Testis (tissue), 2 donors: ENCODE data around the gene SLC38A4.

Source experiments
- CTCF ChIP-seq, 3 experiments: fragments of 450-650 bp in 2 of 3; fragments of 200-600 bp in 1 of 3; sonication (generic) in 1 of 3; IDR thresholded peaks; one replicate each; pipeline ENCODE4 v1.5.1; 2016 to 2019; ENCODE audit warnings: antibody characterized with exemption in 3 of 3, mild to moderate bottlenecking in 2 of 3, moderate library complexity in 1 of 3
- POLR2A ChIP-seq: fragments of 450-650 bp; IDR thresholded peaks from one replicate; pipeline ENCODE4 v1.6.1; 2017; ENCODE audit warnings: antibody characterized with exemption, mild to moderate bottlenecking, moderate library complexity

GRCh38 chr12:46825591-46826414 is at the start of gene SLC38A4:
- TF ChIP-seq CTCF (IDR thresholded peaks at IDR 0.05) (no peak), POLR2A (no peak)
